ENCODE results near the gene DBT. TPM values are rescaled to one million over a fixed set of nuclear protein-coding genes. Genes with fewer than 3 reads are reported as not detected.

Gene DBT
- total and polyA plus RNA-seq, 5 donors = 6.3 to 28.4 (median 21.6) TPM

- Histone ChIP-seq H3K27me3 (ENCODE audit: control insufficient read depth, insufficient read depth) (no peaks in the 10 kb centered on the region), H3K9me3 (ENCODE audit: control insufficient read depth, low read length) (no peaks in the 10 kb centered on the region), H3K27ac (ENCODE audit: low read length) (no peak overlapping the region), H3K4me1 (ENCODE audit: control insufficient read depth, insufficient read depth, low read length) (no peaks in the 10 kb centered on the region), H3K4me3 (ENCODE audit: low read length) (no peak overlapping the region)
- no peak for ATAC-seq
- no peak for DNase-seq
- intact Hi-C loops (cut with DNase I) = no loop called here
Observed at GRCh38 chr1:100162881-100163280, 86.8 kb downstream of the DBT start.

- DNase-seq (no peak), ATAC-seq (no peak)
- H3K4me1 ChIP-seq (ENCODE audit: control insufficient read depth, insufficient read depth, low read length) = no peaks in the 10 kb centered on the region
- no peaks in the 10 kb centered on the region for H3K9me3 ChIP-seq (ENCODE audit: control insufficient read depth, low read length)
- WGBS = 73% methylated on average over 4 of the region's 4 CpGs
- H3K27ac ChIP-seq (ENCODE audit: low read length) = no peak overlapping the region
- no peak overlapping the region for H3K4me3 ChIP-seq (ENCODE audit: low read length)
- H3K27me3 ChIP-seq (ENCODE audit: control insufficient read depth, insufficient read depth) = no peaks in the 10 kb centered on the region
- intact Hi-C loops (cut with DNase I) = loop anchor here in 1 of 4 donors (10.0 kb wide), 1 partner anchor 267 kb away; no protein-coding TSS in a partner anchor
Observed at GRCh38 chr1:100152271-100152670, 97.4 kb downstream of the DBT start.

- DNase-seq (no peak), ATAC-seq (no peak)
- Histone ChIP-seq H3K9me3 (ENCODE audit: control insufficient read depth, low read length) (no peaks in the 10 kb centered on the region), H3K27me3 (ENCODE audit: control insufficient read depth, insufficient read depth) (no peaks in the 10 kb centered on the region), H3K4me3 (ENCODE audit: low read length) (no peak overlapping the region), H3K27ac (ENCODE audit: low read length) (no peak overlapping the region), H3K4me1 (ENCODE audit: control insufficient read depth, insufficient read depth, low read length) (no peaks in the 10 kb centered on the region)
- 57% methylated on average over 2 of the region's 2 CpGs for WGBS
- intact Hi-C loops (cut with DNase I) = loop anchor here in 1 of 4 donors (10.0 kb wide), 1 partner anchor 267 kb away; no protein-coding TSS in a partner anchor
Observed at GRCh38 chr1:100151679-100152078, 98.0 kb downstream of the DBT start.

- no peak for ATAC-seq
- Histone ChIP-seq H3K27me3 (ENCODE audit: control insufficient read depth, insufficient read depth) (no peaks in the 10 kb centered on the region), H3K4me1 (ENCODE audit: control insufficient read depth, insufficient read depth, low read length) (no peaks in the 10 kb centered on the region), H3K4me3 (ENCODE audit: low read length) (no peak overlapping the region), H3K9me3 (ENCODE audit: control insufficient read depth, low read length) (no peaks in the 10 kb centered on the region), H3K27ac (ENCODE audit: low read length) (no peak overlapping the region)
- no peak for DNase-seq
- WGBS = 87% methylated on average over 4 of the region's 4 CpGs
- intact Hi-C loops (cut with DNase I) = loop anchor here in 1 of 4 donors (10.0 kb wide), 1 partner anchor 263 kb away; no protein-coding TSS in a partner anchor
Observed at GRCh38 chr1:100147875-100148274, 101.8 kb downstream of the DBT start.

- H3K27ac ChIP-seq (ENCODE audit: low read length) = no peak overlapping the region
- H3K9me3 ChIP-seq (ENCODE audit: control insufficient read depth, low read length) = no peaks in the 10 kb centered on the region
- no peaks in the 10 kb centered on the region for H3K27me3 ChIP-seq (ENCODE audit: control insufficient read depth, insufficient read depth)
- ATAC-seq (no peak), DNase-seq (no peak)
- H3K4me1 ChIP-seq (ENCODE audit: control insufficient read depth, insufficient read depth, low read length) = peaks cover 2% of the 10 kb centered on the region
- whole genome bisulfite sequencing = 97% methylated on average over 1 of the region's 1 CpG
- H3K4me3 ChIP-seq (ENCODE audit: low read length) = no peak overlapping the region
- intact Hi-C loops (cut with DNase I) = loop anchor here in 1 of 4 donors (10.0 kb wide), 1 partner anchor 262 kb away; no protein-coding TSS in a partner anchor
Observed at GRCh38 chr1:100146958-100147357, 102.7 kb downstream of the DBT start.

- ATAC-seq (no peak), DNase-seq (no peak)
- Histone ChIP-seq H3K4me3 (ENCODE audit: low read length) (no peak overlapping the region), H3K27me3 (ENCODE audit: control insufficient read depth, insufficient read depth) (no peaks in the 10 kb centered on the region), H3K27ac (ENCODE audit: low read length) (no peak overlapping the region), H3K9me3 (ENCODE audit: control insufficient read depth, low read length) (no peaks in the 10 kb centered on the region), H3K4me1 (ENCODE audit: control insufficient read depth, insufficient read depth, low read length) (peaks cover 2% of the 10 kb centered on the region)
- intact Hi-C loops (cut with DNase I) = loop anchor here in 1 of 4 donors (10.0 kb wide), 1 partner anchor 260 kb away; no protein-coding TSS in a partner anchor
- 93% methylated on average over 3 of the region's 3 CpGs for WGBS
Observed at GRCh38 chr1:100145116-100145515, 104.5 kb downstream of the DBT start.

- intact Hi-C loops (cut with DNase I) = loop anchor here in 1 of 4 donors (10.0 kb wide), 1 partner anchor 258 kb away; no protein-coding TSS in a partner anchor
- 65% methylated on average over 3 of the region's 3 CpGs for WGBS
- no peaks in the 10 kb centered on the region for H3K9me3 ChIP-seq (ENCODE audit: control insufficient read depth, low read length)
- peaks cover 2% of the 10 kb centered on the region for H3K4me1 ChIP-seq (ENCODE audit: control insufficient read depth, insufficient read depth, low read length)
- no peaks in the 10 kb centered on the region for H3K27me3 ChIP-seq (ENCODE audit: control insufficient read depth, insufficient read depth)
- no peak overlapping the region for H3K27ac ChIP-seq (ENCODE audit: low read length)
- no peak for DNase-seq
- H3K4me3 ChIP-seq (ENCODE audit: low read length) = no peak overlapping the region
- ATAC-seq = no peak
Observed at GRCh38 chr1:100142343-100142742, 107.3 kb downstream of the DBT start.

GRCh38 chr1:100141192-100141591, 108.4 kb downstream of the DBT start:
- H3K27ac ChIP-seq (ENCODE audit: low read length) = no peak overlapping the region
- intact Hi-C loops (cut with DNase I) = loop anchor here in 1 of 4 donors (10.0 kb wide), 1 partner anchor 256 kb away; no protein-coding TSS in a partner anchor
- 91% methylated on average over 4 of the region's 4 CpGs for WGBS
- no peak overlapping the region for H3K4me3 ChIP-seq (ENCODE audit: low read length)
- H3K27me3 ChIP-seq (ENCODE audit: control insufficient read depth, insufficient read depth) = no peaks in the 10 kb centered on the region
- ATAC-seq (no peak), DNase-seq (no peak)
- H3K4me1 ChIP-seq (ENCODE audit: control insufficient read depth, insufficient read depth, low read length) = peaks cover 2% of the 10 kb centered on the region
- H3K9me3 ChIP-seq (ENCODE audit: control insufficient read depth, low read length) = no peaks in the 10 kb centered on the region

- intact Hi-C loops (cut with DNase I) = loop anchor here in 1 of 4 donors (10.0 kb wide), 1 partner anchor 127 kb away; the partner anchor contains the start of gene RTCA
- peaks cover 4% of the 10 kb centered on the region for H3K4me1 ChIP-seq (ENCODE audit: control insufficient read depth, insufficient read depth, low read length)
- 96% methylated on average over 2 of the region's 2 CpGs for WGBS
- H3K27ac ChIP-seq (ENCODE audit: low read length) = no peak overlapping the region
- H3K4me3 ChIP-seq (ENCODE audit: low read length) = no peak overlapping the region
- ATAC-seq (no peak), DNase-seq (no peak)
- H3K9me3 ChIP-seq (ENCODE audit: control insufficient read depth, low read length) = no peaks in the 10 kb centered on the region
- no peaks in the 10 kb centered on the region for H3K27me3 ChIP-seq (ENCODE audit: control insufficient read depth, insufficient read depth)
Observed at GRCh38 chr1:100137602-100138001, 112.0 kb downstream of the DBT start.

Small RNA genes lying within 50 kb of the gene (microRNA-seq; reads per million reads assigned to microRNA genes)
- gene MIR553 = 0 reads per million in 2 donors

Other genes with a start within 250 kb of the DBT start
- gene SASS6, start 116.9 kb downstream of the DBT start, total RNA-seq = 1 to 10 TPM; 1.6 to 2.4 (median 2.3) TPM
- gene SASS6, start 116.9 kb downstream of the DBT start, polyA plus RNA-seq = 1.4 TPM
- gene TRMT13, start 116.7 kb downstream of the DBT start, total RNA-seq = 1 to 10 TPM; 5.7 to 8.4 (median 7.5) TPM
- gene TRMT13, start 116.7 kb downstream of the DBT start, polyA plus RNA-seq = 4.8 TPM
- gene LRRC39, start 71.6 kb downstream of the DBT start, total RNA-seq = 100 to 1,000 TPM in 2 of 4 donors, 10 to 100 TPM in 2; 54.6 to 155 (median 106) TPM
- 142 TPM for gene LRRC39, start 71.6 kb downstream of the DBT start, polyA plus RNA-seq
- 10 to 100 TPM; 27.8 to 39.8 (median 34.7) TPM for gene RTCA, start 16.4 kb upstream of the DBT start, total RNA-seq
- 32.0 TPM for gene RTCA, start 16.4 kb upstream of the DBT start, polyA plus RNA-seq
- 1 to 10 TPM; 3.6 to 5.2 (median 4.8) TPM for gene CDC14A, start 102.7 kb upstream of the DBT start, total RNA-seq
- 1.9 TPM for gene CDC14A, start 102.7 kb upstream of the DBT start, polyA plus RNA-seq